K562 (cell line): ENCODE measurements around the gene GLRA3. TPM values are rescaled to one million over a fixed set of nuclear protein-coding genes. Genes with fewer than 3 reads are reported as not detected.

Experiments
- ATAC-seq: fragments of 200-7000 bp; cut with Tn5 transposase; 3 replicates; pipeline ENCODE4 v1.9.1; 2020; ENCODE audit warnings: moderate library complexity
- BruUV-seq: library from RNA; stranded (reverse); fragments of 400-500 nt; replicated peaks from 2 replicates; lab custom pipeline; 2021; lab: Mats Ljungman, UMichigan
- CTCF ChIA-PET: fragments of 300-600 bp; formaldehyde crosslinking; extraction: SDS; loops from one replicate; lab custom pipeline; 2021; ENCODE audit warnings: low intra/inter-chr PET ratio; lab: Yijun Ruan, JAX
- POLR2A ChIA-PET: fragments of 300-600, 350-650 bp; sonication (Branson Sonifier 250); formaldehyde crosslinking; extraction: SDS; loops from one replicate; lab custom pipeline; 2021; ENCODE audit warnings: antibody characterized with exemption, inconsistent platforms; lab: Yijun Ruan, JAX
- DNase-seq, 4 experiments: peaks; one replicate each; pipeline versions ENCODE4 v3.0.0 to v3.0.0-alpha.2; 2011 to 2018; ENCODE audit warnings: low spot score in 3 of 4, mixed read lengths in 3 of 4; ENCODE audit errors: extremely low read depth in 1 of 4
- FAIRE-seq: peaks from 2 replicates; lab custom pipeline; 2011; peaks lifted over from hg19 to GRCh38; lab: Jason Lieb, UNC
- H2AFZ ChIP-seq: 2 replicates; pipeline ENCODE4 v1.6.0; 2011; ENCODE audit warnings: low read depth, low read length, control low read depth, inconsistent platforms
- H3K27ac ChIP-seq: fragments of 200-600 bp; 3 replicates; pipeline ENCODE4 v1.8.0; 2011; ENCODE audit warnings: low read depth, mild to moderate bottlenecking, control low read depth, inconsistent platforms, low read length, moderate library complexity, mixed read lengths; ENCODE audit errors: extremely low read depth
- H3K27me3 ChIP-seq, 2 experiments: fragments of 300-600 bp in 1 of 2; 2 replicates in 1 of 2; 3 replicates in 1 of 2; pipeline versions ENCODE4 v1.6.0 to v1.8.0; 2011; ENCODE audit warnings: inconsistent platforms in 2 of 2, low read length in 2 of 2, mild to moderate bottlenecking in 1 of 2, mixed read lengths in 1 of 2, moderate library complexity in 1 of 2; ENCODE audit not compliant: control insufficient read depth in 2 of 2, insufficient read depth in 2 of 2
- H3K36me3 ChIP-seq: fragments of 300-600 bp; 3 replicates; pipeline ENCODE4 v1.8.0; 2011; ENCODE audit warnings: mild to moderate bottlenecking, low read length, inconsistent platforms; ENCODE audit not compliant: control insufficient read depth, insufficient read depth
- H3K4me1 ChIP-seq, 2 experiments: fragments of 200-600 bp in 1 of 2; replicated peaks in 1 of 2; 2 replicates in 1 of 2; 3 replicates in 1 of 2; pipeline versions ENCODE4 v1.5.1 to v1.8.0; 2011; ENCODE audit warnings: inconsistent platforms in 2 of 2, low read length in 2 of 2, mild to moderate bottlenecking in 1 of 2, mixed read lengths in 1 of 2, moderate library complexity in 1 of 2; ENCODE audit not compliant: control insufficient read depth in 2 of 2, insufficient read depth in 2 of 2
- H3K4me2 ChIP-seq: 2 replicates; pipeline ENCODE4 v1.6.1; 2011; ENCODE audit warnings: low read length, control low read depth, inconsistent platforms, mixed read lengths; ENCODE audit not compliant: insufficient read depth
- H3K4me3 ChIP-seq: fragments of 200-600 bp; sonication (generic), shearing (Covaris generic); 2 replicates; pipeline ENCODE4 v1.5.1; 2016; ENCODE audit warnings: control low read depth, inconsistent platforms
- H3K79me2 ChIP-seq: fragments of 200-600 bp; 3 replicates; pipeline ENCODE4 v1.8.0; 2011; ENCODE audit warnings: low read length, inconsistent platforms; ENCODE audit not compliant: control insufficient read depth, insufficient read depth
- H3K9ac ChIP-seq, 2 experiments: 2 replicates each; pipeline versions ENCODE4 v1.6.0 to v1.6.1; 2011; ENCODE audit warnings: low read depth in 2 of 2, low read length in 2 of 2, control low read depth in 1 of 2, inconsistent platforms in 1 of 2, mild to moderate bottlenecking in 1 of 2, mixed read lengths in 1 of 2; ENCODE audit not compliant: insufficient read depth in 1 of 2
- H3K9me1 ChIP-seq: one replicate; pipeline ENCODE4 v1.6.0; 2011; ENCODE audit warnings: inconsistent platforms, mild to moderate bottlenecking, low read length, moderate library complexity; ENCODE audit not compliant: control insufficient read depth, insufficient read depth
- H3K9me3 ChIP-seq: replicated peaks from 2 replicates; pipeline ENCODE4 v1.5.1; 2011; ENCODE audit warnings: low read depth, low read length, inconsistent platforms; ENCODE audit not compliant: control insufficient read depth, insufficient read depth
- H4K20me1 ChIP-seq: replicated peaks from 2 replicates; pipeline ENCODE4 v1.6.1; 2011; ENCODE audit warnings: low read length, inconsistent platforms, mixed read lengths; ENCODE audit not compliant: control insufficient read depth, insufficient read depth
- AFF1 ChIP-seq, 2 experiments: fragments of 450-650 bp; IDR thresholded peaks; 2 replicates each; pipeline ENCODE4 v1.6.1; 2018; ENCODE audit warnings: mild to moderate bottlenecking in 2 of 2, low read depth in 1 of 2; ENCODE audit not compliant: partially characterized antibody in 2 of 2
- C11orf30 ChIP-seq: fragments of 450-650 bp; IDR thresholded peaks from 2 replicates; pipeline ENCODE4 v1.6.1; 2016; ENCODE audit warnings: low read depth, mild to moderate bottlenecking
- DPF2 ChIP-seq: fragments of 450-650 bp; IDR thresholded peaks from 2 replicates; pipeline ENCODE4 v1.6.1; 2016
- ELF2 ChIP-seq: fragments of 250-450 bp; sonication (Bioruptor Pico); IDR thresholded peaks from 2 replicates; pipeline ENCODE4 v1.5.0; 2021; ENCODE audit warnings: mild to moderate bottlenecking
- HMG20A ChIP-seq: fragments of 450-650 bp; formaldehyde crosslinking; conservative IDR thresholded peaks from 2 replicates; pipeline ENCODE4 v1.4.0; 2020; ENCODE audit warnings: mild to moderate bottlenecking, mixed read lengths
- NRF1 ChIP-seq, 2 experiments: fragments of 450-650 bp; IDR thresholded peaks in 1 of 2; conservative IDR thresholded peaks in 1 of 2; 2 replicates each; pipeline ENCODE4 v1.6.1; 2014; ENCODE audit warnings: mild to moderate bottlenecking in 2 of 2
- SMARCA4 ChIP-seq: fragments of 450-650 bp; IDR thresholded peaks from 2 replicates; pipeline ENCODE4 v1.6.1; 2016
- ZNF354B ChIP-seq: fragments of 250-450 bp; sonication (Bioruptor Pico); IDR thresholded peaks from 2 replicates; pipeline ENCODE4 v1.4.0; 2020
- ZNF586 ChIP-seq: fragments of 450-650 bp; formaldehyde crosslinking; conservative IDR thresholded peaks from 2 replicates; pipeline ENCODE4 v1.4.0; 2020; ENCODE audit warnings: mild to moderate bottlenecking, moderate library complexity
- ZNF764 ChIP-seq: fragments of 250-450 bp; sonication (Bioruptor Pico); IDR thresholded peaks from 2 replicates; pipeline ENCODE4 v1.4.0; 2020; ENCODE audit warnings: low read depth, mild to moderate bottlenecking, moderate library complexity
- WGBS: fragments of 100-300 bp; shearing (Covaris generic); methylation state at CpG from one replicate; pipeline ENCODE4 v1.1.6; 2016; ENCODE audit warnings: low coverage, mixed read lengths; ENCODE audit not compliant: insufficient coverage; ENCODE audit errors: missing lambda C conversion rate; 5-methylcytosine and 5-hydroxymethylcytosine counted together
- in situ Hi-C: fragments of 300-500 bp; cut with MboI; formaldehyde crosslinking; loops from 4 replicates; pipeline ENCODE4 v1.15.0; 2018; ENCODE audit warnings: inconsistent platforms, mixed read lengths
- intact Hi-C: fragments of 100-400 bp; cut with micrococcal nuclease; formaldehyde crosslinking; loops from 2 replicates; pipeline ENCODE4 v1.14.2; 2022
- polyA plus RNA-seq, 8 experiments: library from polyadenylated mRNA; depleted of rRNA in 4 of 8; stranded (reverse) in 5 of 8; unstranded in 3 of 8; fragments of >200 nt; fragmentation: Nextera tagmentation in 2 of 8; fragmentation: Illumina TruSeq in 1 of 8; extraction: Ambion mirVana in 2 of 8; extraction: Trizol in 1 of 8; gene quantifications; 2 replicates each; pipeline versions ENCODE4 v1.2.1 to v1.2.3, GENCODE V29; 2011 to 2014; ENCODE audit warnings: inconsistent platforms in 1 of 8, missing spikeins in 1 of 8
- total RNA-seq, 7 experiments: library from RNA; depleted of rRNA in 6 of 7; stranded (reverse); fragments of >200 nt in 6 of 7; fragmentation: Illumina TruSeq in 2 of 7; extraction: Trizol in 2 of 7; gene quantifications; 2 replicates each; pipeline versions ENCODE4 v1.2.1 to v1.2.3, GENCODE V29; 2011 to 2021; ENCODE audit warnings: low replicate concordance in 1 of 7
- TF ChIP-seq, protein P1 (sequence below): sonication (generic); formaldehyde crosslinking; IDR thresholded peaks from 2 replicates; pipeline ENCODE4 v1.8.0; 2022; ENCODE audit warnings: mild to moderate bottlenecking, missing genetic modification reagents
- TF ChIP-seq, protein P2 (sequence below): fragments of 450-650 bp; IDR thresholded peaks from 2 replicates; pipeline ENCODE4 v1.6.1; 2016
- TF ChIP-seq, protein P3 (sequence below): fragments of 450-650 bp; IDR thresholded peaks from 2 replicates; pipeline ENCODE4 v1.6.1; 2017; ENCODE audit warnings: mild to moderate bottlenecking, moderate library complexity

The GLRA3 gene
- total and polyA plus RNA-seq, 9 of the 15 experiments (the other 6 are each of a cell fraction or from before 2014, with no cell fraction given): 0.06 to 0.14 (median 0.08) TPM; not detected in 2

DNA sequence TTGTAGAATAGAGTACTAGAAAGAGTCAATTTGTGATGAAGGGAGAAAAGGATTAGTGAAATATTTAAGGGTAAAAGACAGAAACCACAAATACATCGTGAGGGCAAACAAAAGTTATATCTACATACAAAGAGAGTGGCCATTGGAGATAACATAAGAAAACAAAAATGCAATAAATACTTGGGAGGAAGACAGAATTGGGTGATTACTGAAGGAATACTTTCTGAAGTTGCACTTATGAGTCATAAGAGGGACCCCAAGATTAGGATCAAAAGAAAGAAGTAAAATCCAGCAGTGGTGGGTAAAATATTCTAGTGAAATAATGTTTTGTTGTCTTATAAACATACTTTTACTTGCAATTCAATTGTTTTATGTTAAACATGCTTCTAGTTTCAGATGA is 53.7 kb downstream of the GLRA3 start:
- H3K79me2 ChIP-seq: no peaks in the 10 kb centered on the region
- no peak overlapping the region for H3K27ac ChIP-seq
- ChIA-PET CTCF (no interaction called here), POLR2A (no interaction called here)
- WGBS: 0% methylated on average over 1 of the region's 1 CpG
- FAIRE-seq: no peak
- intact Hi-C loops (no loop called here), in situ Hi-C loops (no loop called here)
- H3K9me1 ChIP-seq: no peaks in the 10 kb centered on the region
- peak in 2 of 4 experiments; percentile 10 to 15 for DNase-seq
- H3K9ac ChIP-seq: no peak overlapping the region
- H3K4me2 ChIP-seq: no peak overlapping the region
- no TSS peak for BruUV-seq
- no peak overlapping the region; the same call in 1 of the 2 replicates for H2AFZ ChIP-seq
- peaks cover 0 to 8% of the 10 kb centered on the region in 2 experiments; a peak in 2 of 5 replicates for H3K4me1 ChIP-seq
- H3K9me3 ChIP-seq: no peaks in the 10 kb centered on the region
- no peaks in the 10 kb centered on the region for H3K36me3 ChIP-seq
- no peaks in the 10 kb centered on the region for H3K27me3 ChIP-seq
- no peaks in the 10 kb centered on the region for H4K20me1 ChIP-seq
- no peak overlapping the region for H3K4me3 ChIP-seq
- ATAC-seq: no peak
- TF ChIP-seq ELF2 (CRISPR knock-in tag) (no peak), SMARCA4 (0 out of 2 replicates have a peak, but pooled peaks have one; percentile 27), ZNF764 (CRISPR knock-in tag) (no peak), DPF2 (0 out of 2 replicates have a peak, but pooled peaks have one; percentile 30), C11orf30 (no peak), ZNF586 (CRISPR knock-in tag) (no peak), HMG20A (no peak), AFF1 (IDR thresholded peaks at IDR 0.05; ENCODE audit: low read depth in 1 of 2, partially characterized antibody in 2 of 2) (no peak), ZNF354B (CRISPR knock-in tag) (no peak), NRF1 (conservative IDR thresholded peaks at IDR 0.05 in 1 of 2, IDR thresholded peaks at IDR 0.05 in 1 of 2) (no peak)
- TF ChIP-seq, protein P1, sequence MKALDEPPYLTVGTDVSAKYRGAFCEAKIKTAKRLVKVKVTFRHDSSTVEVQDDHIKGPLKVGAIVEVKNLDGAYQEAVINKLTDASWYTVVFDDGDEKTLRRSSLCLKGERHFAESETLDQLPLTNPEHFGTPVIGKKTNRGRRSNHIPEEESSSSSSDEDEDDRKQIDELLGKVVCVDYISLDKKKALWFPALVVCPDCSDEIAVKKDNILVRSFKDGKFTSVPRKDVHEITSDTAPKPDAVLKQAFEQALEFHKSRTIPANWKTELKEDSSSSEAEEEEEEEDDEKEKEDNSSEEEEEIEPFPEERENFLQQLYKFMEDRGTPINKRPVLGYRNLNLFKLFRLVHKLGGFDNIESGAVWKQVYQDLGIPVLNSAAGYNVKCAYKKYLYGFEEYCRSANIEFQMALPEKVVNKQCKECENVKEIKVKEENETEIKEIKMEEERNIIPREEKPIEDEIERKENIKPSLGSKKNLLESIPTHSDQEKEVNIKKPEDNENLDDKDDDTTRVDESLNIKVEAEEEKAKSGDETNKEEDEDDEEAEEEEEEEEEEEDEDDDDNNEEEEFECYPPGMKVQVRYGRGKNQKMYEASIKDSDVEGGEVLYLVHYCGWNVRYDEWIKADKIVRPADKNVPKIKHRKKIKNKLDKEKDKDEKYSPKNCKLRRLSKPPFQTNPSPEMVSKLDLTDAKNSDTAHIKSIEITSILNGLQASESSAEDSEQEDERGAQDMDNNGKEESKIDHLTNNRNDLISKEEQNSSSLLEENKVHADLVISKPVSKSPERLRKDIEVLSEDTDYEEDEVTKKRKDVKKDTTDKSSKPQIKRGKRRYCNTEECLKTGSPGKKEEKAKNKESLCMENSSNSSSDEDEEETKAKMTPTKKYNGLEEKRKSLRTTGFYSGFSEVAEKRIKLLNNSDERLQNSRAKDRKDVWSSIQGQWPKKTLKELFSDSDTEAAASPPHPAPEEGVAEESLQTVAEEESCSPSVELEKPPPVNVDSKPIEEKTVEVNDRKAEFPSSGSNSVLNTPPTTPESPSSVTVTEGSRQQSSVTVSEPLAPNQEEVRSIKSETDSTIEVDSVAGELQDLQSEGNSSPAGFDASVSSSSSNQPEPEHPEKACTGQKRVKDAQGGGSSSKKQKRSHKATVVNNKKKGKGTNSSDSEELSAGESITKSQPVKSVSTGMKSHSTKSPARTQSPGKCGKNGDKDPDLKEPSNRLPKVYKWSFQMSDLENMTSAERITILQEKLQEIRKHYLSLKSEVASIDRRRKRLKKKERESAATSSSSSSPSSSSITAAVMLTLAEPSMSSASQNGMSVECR (CRISPR knock-in tag): no peak
- TF ChIP-seq, protein P2, sequence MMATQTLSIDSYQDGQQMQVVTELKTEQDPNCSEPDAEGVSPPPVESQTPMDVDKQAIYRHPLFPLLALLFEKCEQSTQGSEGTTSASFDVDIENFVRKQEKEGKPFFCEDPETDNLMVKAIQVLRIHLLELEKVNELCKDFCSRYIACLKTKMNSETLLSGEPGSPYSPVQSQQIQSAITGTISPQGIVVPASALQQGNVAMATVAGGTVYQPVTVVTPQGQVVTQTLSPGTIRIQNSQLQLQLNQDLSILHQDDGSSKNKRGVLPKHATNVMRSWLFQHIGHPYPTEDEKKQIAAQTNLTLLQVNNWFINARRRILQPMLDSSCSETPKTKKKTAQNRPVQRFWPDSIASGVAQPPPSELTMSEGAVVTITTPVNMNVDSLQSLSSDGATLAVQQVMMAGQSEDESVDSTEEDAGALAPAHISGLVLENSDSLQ: no peak
- TF ChIP-seq, protein P3, sequence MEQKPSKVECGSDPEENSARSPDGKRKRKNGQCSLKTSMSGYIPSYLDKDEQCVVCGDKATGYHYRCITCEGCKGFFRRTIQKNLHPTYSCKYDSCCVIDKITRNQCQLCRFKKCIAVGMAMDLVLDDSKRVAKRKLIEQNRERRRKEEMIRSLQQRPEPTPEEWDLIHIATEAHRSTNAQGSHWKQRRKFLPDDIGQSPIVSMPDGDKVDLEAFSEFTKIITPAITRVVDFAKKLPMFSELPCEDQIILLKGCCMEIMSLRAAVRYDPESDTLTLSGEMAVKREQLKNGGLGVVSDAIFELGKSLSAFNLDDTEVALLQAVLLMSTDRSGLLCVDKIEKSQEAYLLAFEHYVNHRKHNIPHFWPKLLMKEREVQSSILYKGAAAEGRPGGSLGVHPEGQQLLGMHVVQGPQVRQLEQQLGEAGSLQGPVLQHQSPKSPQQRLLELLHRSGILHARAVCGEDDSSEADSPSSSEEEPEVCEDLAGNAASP: no peak
